Duodenal mucosa (tissue), 2 donors: Measurements from ENCODE around the gene JAML.

Source experiments
- H3K27ac ChIP-seq: one replicate; pipeline ENCODE4 v1.7.0; 2013; ENCODE audit warnings: low read depth, low read length
- H3K27me3 ChIP-seq, 2 donors: one replicate each; pipeline ENCODE4 v1.7.0; 2013; ENCODE audit warnings: low read length in 2 of 2, control low read depth in 1 of 2; ENCODE audit not compliant: insufficient read depth in 2 of 2, control insufficient read depth in 1 of 2
- H3K36me3 ChIP-seq, 2 donors: one replicate each; pipeline ENCODE4 v1.7.0; 2013; ENCODE audit warnings: low read length in 2 of 2, control low read depth in 1 of 2; ENCODE audit not compliant: insufficient read depth in 2 of 2, control insufficient read depth in 1 of 2
- H3K4me1 ChIP-seq, 2 donors: one replicate each; pipeline ENCODE4 v1.7.0; 2013; ENCODE audit warnings: low read length in 2 of 2, control low read depth in 1 of 2; ENCODE audit not compliant: insufficient read depth in 2 of 2, control insufficient read depth in 1 of 2
- H3K4me3 ChIP-seq, 2 donors: one replicate each; pipeline ENCODE4 v1.7.0; 2013; ENCODE audit warnings: low read length in 2 of 2, low read depth in 1 of 2
- H3K9ac ChIP-seq, 2 donors: one replicate each; pipeline ENCODE4 v1.7.0; 2013; ENCODE audit warnings: low read length in 2 of 2, low read depth in 1 of 2
- H3K9me3 ChIP-seq, 2 donors: one replicate each; pipeline ENCODE4 v1.7.0; 2013; ENCODE audit warnings: low read length in 2 of 2, control low read depth in 1 of 2; ENCODE audit not compliant: control insufficient read depth in 1 of 2

The JAML gene

DNA sequence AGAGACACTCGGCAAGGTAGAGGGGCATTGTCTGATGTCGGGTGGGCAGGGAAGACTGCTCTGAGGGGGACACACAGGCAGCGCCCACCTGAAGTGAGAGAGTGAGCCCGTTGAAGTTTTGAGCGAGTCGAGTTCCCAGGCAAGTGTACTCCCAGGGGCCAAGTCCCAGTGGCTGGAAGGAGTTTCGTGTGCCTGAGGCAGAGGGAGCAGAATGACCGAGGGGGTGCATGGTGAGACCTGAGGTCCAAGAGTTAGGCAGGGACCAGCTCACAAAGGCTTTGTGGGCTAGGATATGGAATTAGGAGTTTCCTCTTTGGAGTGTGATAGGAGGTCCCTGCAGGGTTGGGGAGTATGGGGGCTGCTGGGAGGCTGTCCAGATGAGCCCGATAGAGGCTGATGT is 54.6 kb downstream of the JAML start:
- H3K27ac ChIP-seq, result no peak overlapping the region
- H3K4me1 ChIP-seq, result peaks cover 0 to 8% of the 10 kb centered on the region in 2 donors
- H3K9ac ChIP-seq, result no peak overlapping the region
- H3K27me3 ChIP-seq, result peaks cover 13 to 15% of the 10 kb centered on the region in 2 donors
- no peaks in the 10 kb centered on the region for H3K9me3 ChIP-seq
- no peak overlapping the region for H3K4me3 ChIP-seq
- H3K36me3 ChIP-seq, result no peaks in the 10 kb centered on the region

DNA sequence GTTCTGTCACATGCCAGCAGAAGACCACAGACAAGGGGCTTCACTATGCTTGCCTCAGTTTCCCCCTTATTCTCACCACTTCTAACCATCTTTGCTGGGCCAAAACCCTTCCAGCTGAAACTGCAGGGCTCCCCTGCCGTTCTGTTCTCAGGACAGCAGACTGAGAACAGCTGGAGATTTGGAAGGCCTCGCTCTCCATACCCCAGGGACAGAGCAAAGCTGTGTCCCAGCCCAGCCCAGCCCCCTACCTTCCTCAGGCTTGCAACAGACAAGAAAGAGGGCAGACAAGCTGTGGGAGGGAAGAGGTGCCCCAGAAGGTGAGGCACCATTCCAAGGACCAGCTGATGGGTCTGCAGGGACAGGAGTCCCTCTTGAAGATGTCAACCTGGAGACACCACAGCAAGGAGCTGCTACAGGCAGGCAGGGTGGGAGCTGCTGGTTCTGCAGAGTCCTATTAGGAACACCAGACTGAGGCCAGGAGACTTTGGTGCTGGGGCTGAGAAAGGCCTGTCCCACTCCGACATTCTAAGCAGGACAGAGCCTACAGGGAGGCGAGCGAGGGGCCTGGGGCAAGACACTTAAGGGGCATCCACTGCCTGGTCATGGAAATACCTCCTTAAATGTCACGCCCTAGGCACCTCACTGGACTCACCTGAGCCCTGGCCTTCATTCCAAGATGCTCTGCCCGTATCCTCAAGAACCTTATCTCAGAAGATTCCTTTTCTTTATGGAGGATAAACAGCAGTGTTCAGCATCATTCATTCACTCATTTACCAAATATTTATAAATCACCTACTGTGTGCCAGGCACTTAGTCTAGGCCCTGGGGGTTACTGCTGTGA is 55.3 kb downstream of the JAML start:
- Histone ChIP-seq H3K4me1 (peaks cover 0 to 5% of the 10 kb centered on the region in 2 donors), H3K36me3 (no peaks in the 10 kb centered on the region), H3K4me3 (no peak overlapping the region), H3K9ac (no peak overlapping the region), H3K27me3 (peaks cover 13 to 15% of the 10 kb centered on the region in 2 donors), H3K9me3 (no peaks in the 10 kb centered on the region), H3K27ac (no peak overlapping the region)

DNA sequence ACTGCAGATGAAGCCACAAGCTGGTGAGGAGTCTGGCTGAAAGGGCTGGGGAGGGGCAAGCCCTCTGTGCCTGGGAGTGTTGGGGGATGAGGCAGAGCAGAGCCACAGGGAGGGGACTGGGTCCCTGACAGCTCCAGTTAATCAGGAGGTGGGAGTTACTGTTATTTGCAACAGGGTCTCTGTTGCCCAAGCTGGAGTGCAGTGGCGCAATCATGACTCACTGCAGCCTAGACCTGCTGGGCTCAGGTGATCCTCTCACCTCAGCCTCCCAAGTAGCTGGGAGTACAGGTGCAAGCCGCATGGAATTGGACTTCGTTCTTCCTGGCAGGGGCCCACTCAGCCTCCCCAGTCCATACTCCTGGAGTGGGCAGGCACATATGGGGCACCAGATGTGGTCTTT is 56.1 kb downstream of the JAML start:
- Histone ChIP-seq H3K27me3 (peaks cover 14 to 15% of the 10 kb centered on the region in 2 donors), H3K4me1 (peaks cover 0 to 5% of the 10 kb centered on the region in 2 donors), H3K27ac (no peak overlapping the region), H3K36me3 (no peaks in the 10 kb centered on the region), H3K9ac (no peak overlapping the region), H3K4me3 (no peak overlapping the region), H3K9me3 (no peaks in the 10 kb centered on the region)

DNA sequence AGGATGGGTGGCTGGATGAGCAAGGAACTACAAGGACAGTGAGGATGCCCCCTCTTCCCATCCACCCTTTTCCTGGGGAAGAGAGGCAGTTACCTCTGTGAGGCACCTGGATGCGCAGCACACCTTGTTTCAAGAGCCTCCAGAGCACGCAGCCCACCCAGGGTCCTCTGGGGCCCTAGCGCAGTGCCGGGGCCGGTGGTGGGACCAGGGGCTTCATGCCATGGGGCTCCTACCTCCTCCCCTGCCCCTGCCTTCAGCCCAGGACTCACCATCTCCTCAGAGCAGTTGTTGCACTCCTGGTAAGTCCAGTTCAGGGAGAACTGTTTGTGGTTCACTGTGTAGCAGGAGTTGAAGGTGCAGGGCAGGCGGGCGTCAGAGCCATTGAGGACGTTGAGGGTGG is 56.5 kb downstream of the JAML start:
- Histone ChIP-seq H3K4me3 (no peak overlapping the region), H3K27me3 (peaks cover 15% of the 10 kb centered on the region in 2 donors), H3K36me3 (no peaks in the 10 kb centered on the region), H3K4me1 (peaks cover 0 to 5% of the 10 kb centered on the region in 2 donors), H3K9me3 (no peaks in the 10 kb centered on the region), H3K9ac (no peak overlapping the region), H3K27ac (no peak overlapping the region)

DNA sequence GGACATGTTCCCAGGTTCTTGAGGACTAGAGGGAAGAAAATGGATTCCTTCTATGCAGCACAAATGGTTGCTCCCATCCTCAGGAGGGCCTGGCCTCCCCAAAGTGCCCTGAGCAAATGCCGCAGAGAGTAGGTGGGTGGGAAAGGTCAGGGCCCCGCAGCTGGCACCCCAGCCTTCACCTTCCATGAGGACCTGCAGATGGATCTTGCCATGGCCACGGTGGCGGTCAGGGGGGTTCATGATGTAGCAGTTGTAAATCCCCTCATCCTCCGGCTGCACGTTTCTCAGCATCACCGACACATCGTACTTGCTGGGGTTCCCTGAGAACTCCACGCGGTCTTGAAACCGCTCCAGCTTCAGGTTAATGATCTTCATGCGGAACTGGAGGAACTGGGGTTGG is 56.9 kb downstream of the JAML start:
- Histone ChIP-seq H3K4me3 (no peak overlapping the region), H3K4me1 (peaks cover 0 to 5% of the 10 kb centered on the region in 2 donors), H3K27me3 (peaks cover 13 to 15% of the 10 kb centered on the region in 2 donors), H3K9ac (no peak overlapping the region), H3K36me3 (no peaks in the 10 kb centered on the region), H3K9me3 (no peaks in the 10 kb centered on the region), H3K27ac (no peak overlapping the region)

DNA sequence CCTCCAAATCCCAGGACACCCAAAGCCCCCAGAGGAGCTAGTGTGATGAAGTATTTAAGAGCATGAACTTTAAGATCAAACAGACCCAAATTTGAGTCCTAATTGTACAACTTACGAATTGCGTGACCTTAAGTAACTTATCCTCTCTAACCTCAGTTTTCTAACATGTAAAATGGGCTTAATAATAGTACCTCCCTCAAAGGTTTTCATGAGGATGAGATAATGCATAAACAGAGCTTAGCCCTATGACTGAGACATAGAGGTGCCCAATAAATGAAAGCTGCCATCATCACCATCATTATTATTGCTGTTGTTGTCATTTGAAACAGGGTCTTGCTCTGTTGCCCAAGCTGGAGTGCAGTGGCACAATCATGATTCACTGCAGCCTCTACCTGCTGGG is 57.6 kb downstream of the JAML start:
- Histone ChIP-seq H3K36me3 (no peaks in the 10 kb centered on the region), H3K27me3 (peaks cover 13 to 15% of the 10 kb centered on the region in 2 donors), H3K4me3 (no peak overlapping the region), H3K9me3 (no peaks in the 10 kb centered on the region), H3K27ac (no peak overlapping the region), H3K4me1 (peaks cover 0 to 5% of the 10 kb centered on the region in 2 donors), H3K9ac (no peak overlapping the region)

DNA sequence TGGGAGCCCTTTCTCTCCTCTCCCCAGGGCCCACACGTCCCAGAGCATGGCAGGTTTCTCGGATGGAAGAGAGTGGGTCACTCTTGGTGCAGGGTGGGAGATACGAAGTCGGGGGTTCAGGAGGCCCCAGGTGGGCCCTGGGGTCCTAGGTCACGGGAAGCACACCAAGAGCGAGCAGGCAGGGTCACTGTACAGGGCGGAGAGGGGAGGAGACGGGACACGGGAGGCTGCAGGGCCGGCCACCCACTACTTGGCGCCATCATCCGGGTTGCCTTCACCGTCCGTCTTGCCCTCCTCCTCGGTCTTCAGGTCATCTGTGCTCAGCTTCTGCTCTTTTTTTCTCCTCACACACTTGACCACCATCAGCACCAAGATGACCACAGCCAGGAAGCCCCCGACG is 58.2 kb downstream of the JAML start:
- Histone ChIP-seq H3K4me1 (peaks cover 0 to 3% of the 10 kb centered on the region in 2 donors), H3K27ac (no peak overlapping the region), H3K9me3 (no peaks in the 10 kb centered on the region), H3K27me3 (peaks cover 15 to 16% of the 10 kb centered on the region in 2 donors), H3K9ac (no peak overlapping the region), H3K36me3 (no peaks in the 10 kb centered on the region), H3K4me3 (no peak overlapping the region)

DNA sequence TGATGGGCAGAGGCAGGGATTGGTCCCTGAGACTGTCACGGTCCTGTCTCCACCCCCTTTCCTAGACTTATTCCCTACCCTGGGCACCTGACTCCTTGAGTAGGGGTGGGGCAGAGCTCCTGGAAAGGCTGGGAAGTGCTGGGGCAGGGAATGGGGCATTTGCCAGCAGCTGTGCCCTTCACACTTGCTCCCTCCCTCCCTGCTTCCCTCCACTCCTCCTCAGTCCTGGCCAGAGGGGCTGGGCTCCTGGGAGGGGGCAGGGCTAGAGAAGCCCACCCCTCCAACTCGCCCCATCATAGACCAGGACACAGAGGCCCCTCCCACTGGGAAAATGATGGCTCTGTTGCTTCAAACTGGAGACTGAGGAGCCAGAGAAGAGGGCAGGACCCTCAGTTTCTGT is 59.9 kb downstream of the JAML start:
- H3K36me3 ChIP-seq, result no peaks in the 10 kb centered on the region
- no peak overlapping the region for H3K4me3 ChIP-seq
- H3K9ac ChIP-seq, result no peak overlapping the region
- no peak overlapping the region for H3K27ac ChIP-seq
- no peaks in the 10 kb centered on the region for H3K4me1 ChIP-seq
- H3K27me3 ChIP-seq, result peaks cover 3 to 21% of the 10 kb centered on the region in 2 donors
- H3K9me3 ChIP-seq, result no peaks in the 10 kb centered on the region

DNA sequence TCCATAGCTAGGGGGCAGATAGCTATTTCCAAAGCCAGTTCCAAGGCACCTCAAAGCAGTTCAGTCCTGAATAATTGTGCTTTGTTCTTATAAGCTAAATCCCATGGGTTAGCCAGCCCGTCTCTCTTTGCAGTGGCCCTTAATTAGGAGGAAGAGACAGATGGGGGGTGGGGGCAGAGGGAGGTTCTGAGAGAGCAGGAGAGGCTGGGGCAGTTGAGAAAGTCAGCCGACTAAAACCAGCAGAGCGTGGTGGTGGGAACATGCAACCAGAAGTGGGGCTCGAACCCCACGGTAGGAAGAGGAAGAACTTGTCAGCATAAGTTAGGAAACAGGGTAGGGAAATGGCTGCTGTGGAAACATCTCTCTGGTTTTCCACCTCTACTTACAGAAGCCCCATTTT is 61.3 kb downstream of the JAML start:
- no peaks in the 10 kb centered on the region for H3K36me3 ChIP-seq
- H3K9me3 ChIP-seq, result no peaks in the 10 kb centered on the region
- H3K4me1 ChIP-seq, result no peaks in the 10 kb centered on the region
- no peak overlapping the region for H3K27ac ChIP-seq
- H3K27me3 ChIP-seq, result peaks cover 5 to 30% of the 10 kb centered on the region in 2 donors
- H3K9ac ChIP-seq, result no peak overlapping the region
- H3K4me3 ChIP-seq, result no peak overlapping the region

DNA sequence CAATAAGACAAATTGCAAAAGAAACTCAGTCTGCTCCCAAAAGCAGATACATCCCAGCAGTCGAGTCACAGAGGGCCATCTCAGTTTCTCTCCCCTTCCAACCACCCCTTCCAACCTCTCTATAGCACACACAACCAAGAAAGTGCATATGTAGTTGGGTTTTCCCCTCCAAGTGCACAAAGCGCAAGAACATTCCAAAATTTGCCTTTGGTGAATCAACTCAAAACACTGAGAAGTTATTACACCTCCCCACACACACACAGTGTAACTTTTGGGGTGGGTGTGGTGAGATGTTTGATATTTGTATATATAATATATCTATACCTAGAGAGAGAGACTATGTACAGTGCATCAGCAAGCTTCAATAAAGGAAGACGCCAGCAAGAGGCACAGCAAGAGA is 62.0 kb downstream of the JAML start:
- Histone ChIP-seq H3K27ac (no peak overlapping the region), H3K4me3 (no peak overlapping the region), H3K36me3 (no peaks in the 10 kb centered on the region), H3K9me3 (no peaks in the 10 kb centered on the region), H3K9ac (no peak overlapping the region), H3K27me3 (peaks cover 7 to 34% of the 10 kb centered on the region in 2 donors), H3K4me1 (no peaks in the 10 kb centered on the region)
